ENCODE measurements around the gene PTPRJ.

- TF ChIP-seq, protein P1, sequence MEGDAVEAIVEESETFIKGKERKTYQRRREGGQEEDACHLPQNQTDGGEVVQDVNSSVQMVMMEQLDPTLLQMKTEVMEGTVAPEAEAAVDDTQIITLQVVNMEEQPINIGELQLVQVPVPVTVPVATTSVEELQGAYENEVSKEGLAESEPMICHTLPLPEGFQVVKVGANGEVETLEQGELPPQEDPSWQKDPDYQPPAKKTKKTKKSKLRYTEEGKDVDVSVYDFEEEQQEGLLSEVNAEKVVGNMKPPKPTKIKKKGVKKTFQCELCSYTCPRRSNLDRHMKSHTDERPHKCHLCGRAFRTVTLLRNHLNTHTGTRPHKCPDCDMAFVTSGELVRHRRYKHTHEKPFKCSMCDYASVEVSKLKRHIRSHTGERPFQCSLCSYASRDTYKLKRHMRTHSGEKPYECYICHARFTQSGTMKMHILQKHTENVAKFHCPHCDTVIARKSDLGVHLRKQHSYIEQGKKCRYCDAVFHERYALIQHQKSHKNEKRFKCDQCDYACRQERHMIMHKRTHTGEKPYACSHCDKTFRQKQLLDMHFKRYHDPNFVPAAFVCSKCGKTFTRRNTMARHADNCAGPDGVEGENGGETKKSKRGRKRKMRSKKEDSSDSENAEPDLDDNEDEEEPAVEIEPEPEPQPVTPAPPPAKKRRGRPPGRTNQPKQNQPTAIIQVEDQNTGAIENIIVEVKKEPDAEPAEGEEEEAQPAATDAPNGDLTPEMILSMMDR (IDR thresholded peaks at IDR 0.05), result no peak
- TF ChIP-seq POLR2A (IDR thresholded peaks at IDR 0.05), result no peak
Measured at GRCh38 chr11:48040830-48041444, 60.6 kb downstream of the PTPRJ start.

Measured in right lobe of liver (tissue), 4 donors.